Adrenal gland (tissue), 5 donors: ENCODE data around the gene ZXDC.

Source experiments
- POLR2A ChIP-seq, 2 donors: fragments of 450-650 bp; IDR thresholded peaks; one replicate each; pipeline ENCODE4 v1.6.1; 2017; ENCODE audit warnings: antibody characterized with exemption in 2 of 2, mild to moderate bottlenecking in 2 of 2, moderate library complexity in 1 of 2
- TF ChIP-seq, protein P1 (sequence below), 6 experiments: fragments of 450-650 bp in 4 of 6; fragments of 200-600 bp in 2 of 6; sonication (generic) in 1 of 6; IDR thresholded peaks; 1 replicate in 5 of 6; 2 replicates in 1 of 6; pipeline versions ENCODE4 v1.5.1 to v1.8.0; 2016 to 2021; ENCODE audit warnings: antibody characterized with exemption in 6 of 6, mild to moderate bottlenecking in 2 of 6, moderate library complexity in 1 of 6
- donor health status: DM: no; HTN: no; CAD: no.

DNA sequence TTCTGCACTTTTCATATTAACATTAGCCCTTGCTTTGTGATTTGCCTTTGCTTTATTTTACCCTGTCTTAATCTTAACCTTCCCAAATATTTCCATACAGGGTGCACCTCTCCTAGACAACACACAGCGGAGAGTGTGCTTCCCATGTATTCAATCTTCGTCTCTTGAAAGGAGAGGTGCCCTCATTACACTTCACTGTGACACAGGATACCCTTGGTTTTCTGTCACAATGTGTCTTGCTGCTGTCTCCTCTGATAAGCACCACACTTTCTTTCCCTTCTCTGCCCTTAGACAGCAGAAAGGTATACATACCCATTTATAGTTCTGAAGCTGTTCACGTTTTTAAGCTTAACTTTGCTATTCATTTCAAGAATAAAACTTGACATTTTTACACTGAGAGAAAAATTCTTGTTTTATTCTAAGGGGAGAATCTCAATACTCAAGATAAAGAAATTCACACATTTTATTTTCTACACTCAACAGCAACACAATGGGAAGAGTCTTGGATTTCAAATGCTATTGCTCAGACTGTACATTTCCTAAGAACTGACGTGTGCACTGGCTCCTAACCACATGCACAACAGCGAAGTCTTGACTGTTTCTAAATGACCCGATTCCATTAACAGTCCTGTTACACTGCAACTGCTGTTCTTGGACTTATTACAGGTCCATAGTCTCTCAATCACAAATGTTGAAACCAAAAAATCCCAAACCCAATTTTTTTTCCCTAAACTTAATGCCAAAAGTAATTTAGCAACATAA, 21.1 kb downstream of the ZXDC start:
- TF ChIP-seq POLR2A (IDR thresholded peaks at IDR 0.05), result no peak
- TF ChIP-seq, protein P1, sequence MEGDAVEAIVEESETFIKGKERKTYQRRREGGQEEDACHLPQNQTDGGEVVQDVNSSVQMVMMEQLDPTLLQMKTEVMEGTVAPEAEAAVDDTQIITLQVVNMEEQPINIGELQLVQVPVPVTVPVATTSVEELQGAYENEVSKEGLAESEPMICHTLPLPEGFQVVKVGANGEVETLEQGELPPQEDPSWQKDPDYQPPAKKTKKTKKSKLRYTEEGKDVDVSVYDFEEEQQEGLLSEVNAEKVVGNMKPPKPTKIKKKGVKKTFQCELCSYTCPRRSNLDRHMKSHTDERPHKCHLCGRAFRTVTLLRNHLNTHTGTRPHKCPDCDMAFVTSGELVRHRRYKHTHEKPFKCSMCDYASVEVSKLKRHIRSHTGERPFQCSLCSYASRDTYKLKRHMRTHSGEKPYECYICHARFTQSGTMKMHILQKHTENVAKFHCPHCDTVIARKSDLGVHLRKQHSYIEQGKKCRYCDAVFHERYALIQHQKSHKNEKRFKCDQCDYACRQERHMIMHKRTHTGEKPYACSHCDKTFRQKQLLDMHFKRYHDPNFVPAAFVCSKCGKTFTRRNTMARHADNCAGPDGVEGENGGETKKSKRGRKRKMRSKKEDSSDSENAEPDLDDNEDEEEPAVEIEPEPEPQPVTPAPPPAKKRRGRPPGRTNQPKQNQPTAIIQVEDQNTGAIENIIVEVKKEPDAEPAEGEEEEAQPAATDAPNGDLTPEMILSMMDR (IDR thresholded peaks at IDR 0.05), result no peak
